ENCODE measurements around the gene CGNL1.

The CGNL1 gene

DNA sequence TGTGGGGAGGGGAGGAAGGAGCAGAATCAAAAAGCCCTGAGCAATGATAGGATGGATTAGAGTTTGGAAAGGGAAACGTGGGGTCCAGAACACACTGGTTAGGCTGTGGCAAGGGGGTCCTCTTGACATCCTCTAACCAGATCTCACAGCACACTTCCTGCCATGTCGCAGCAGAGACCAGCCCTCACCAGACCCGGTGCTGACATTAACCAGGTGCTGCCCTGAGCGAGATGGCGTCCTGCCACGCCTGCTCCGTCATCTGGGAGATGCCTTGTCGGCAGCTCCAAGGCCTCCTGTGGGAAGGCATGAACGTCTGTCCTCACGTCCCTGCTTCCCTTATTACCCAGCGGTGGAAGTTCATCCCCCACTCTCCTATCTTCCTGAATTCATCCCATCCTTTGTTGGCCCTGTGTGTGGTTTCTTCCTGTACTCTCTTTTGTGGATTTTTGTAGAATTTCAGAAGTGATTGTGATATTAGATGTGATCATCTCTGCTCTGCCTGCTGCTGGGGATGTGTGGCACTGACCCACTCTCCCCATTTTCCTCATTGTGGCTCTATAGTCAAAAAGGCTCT lies 186.0 kb downstream of the CGNL1 start:
- H3K4me1 ChIP-seq (ENCODE audit: control insufficient read depth in 2 of 2, insufficient read depth in 1 of 2, low read depth in 1 of 2, low read length in 2 of 2) = no peaks in the 10 kb centered on the region
- DNase-seq (ENCODE audit: low spot score) = no peak
- no peak overlapping the region for H2BK5ac ChIP-seq (ENCODE audit: low read length)
- no peak overlapping the region for H2AK5ac ChIP-seq (ENCODE audit: low read depth, low read length)
- H3K36me3 ChIP-seq (replicated peaks in 1 of 2; ENCODE audit: control insufficient read depth in 2 of 2, insufficient read depth in 2 of 2, low read length in 2 of 2) = no peaks in the 10 kb centered on the region
- no peak overlapping the region for H3K4me3 ChIP-seq (ENCODE audit: low read length in 2 of 2)
- no peak overlapping the region for H3K9ac ChIP-seq (ENCODE audit: low read depth, low read length, poor library complexity)
- H3K4me2 ChIP-seq (ENCODE audit: insufficient read depth, low read length, poor library complexity, severe bottlenecking) = no peak overlapping the region
- H4K8ac ChIP-seq (ENCODE audit: low read depth, low read length) = no peak overlapping the region
- no peak overlapping the region for H4K91ac ChIP-seq (ENCODE audit: low read depth, low read length, poor library complexity)
- H3K23ac ChIP-seq (ENCODE audit: low read depth, low read length, poor library complexity) = peak overlapping the region; percentile 83
- peaks cover 0 to 10% (median 0%) of the 10 kb centered on the region in 3 experiments for H3K27me3 ChIP-seq (ENCODE audit: control insufficient read depth in 3 of 3, insufficient read depth in 3 of 3, low read depth in 1 of 3, low read length in 3 of 3)
- no peak overlapping the region for H3K27ac ChIP-seq (replicated peaks; ENCODE audit: low read length)
- H2BK12ac ChIP-seq (ENCODE audit: low read length) = no peak overlapping the region
- WGBS, 2 donors (ENCODE audit: extremely low coverage in 2 of 2, insufficient read length in 2 of 2, insufficient replicate concordance in 1 of 2) = no CpG with 5 or more reads among the region's 11 CpGs
- H2AFZ ChIP-seq (ENCODE audit: low read length) = no peak overlapping the region
- no peaks in the 10 kb centered on the region for H3K9me3 ChIP-seq (replicated peaks in 1 of 2; ENCODE audit: control insufficient read depth in 2 of 2, insufficient read depth in 1 of 2, low read depth in 1 of 2, low read length in 2 of 2)
- no peak overlapping the region for H2BK15ac ChIP-seq (ENCODE audit: low read length)
- peak overlapping the region; percentile 75 for H2BK120ac ChIP-seq (ENCODE audit: low read depth, low read length)
- no peaks in the 10 kb centered on the region for H3K79me1 ChIP-seq (ENCODE audit: low read depth, low read length)
- H3K14ac ChIP-seq (ENCODE audit: low read length) = no peak overlapping the region
- peak overlapping the region; percentile 59 for H3K18ac ChIP-seq (ENCODE audit: low read length)
- no peak overlapping the region for H3K4ac ChIP-seq (ENCODE audit: low read length)

DNA sequence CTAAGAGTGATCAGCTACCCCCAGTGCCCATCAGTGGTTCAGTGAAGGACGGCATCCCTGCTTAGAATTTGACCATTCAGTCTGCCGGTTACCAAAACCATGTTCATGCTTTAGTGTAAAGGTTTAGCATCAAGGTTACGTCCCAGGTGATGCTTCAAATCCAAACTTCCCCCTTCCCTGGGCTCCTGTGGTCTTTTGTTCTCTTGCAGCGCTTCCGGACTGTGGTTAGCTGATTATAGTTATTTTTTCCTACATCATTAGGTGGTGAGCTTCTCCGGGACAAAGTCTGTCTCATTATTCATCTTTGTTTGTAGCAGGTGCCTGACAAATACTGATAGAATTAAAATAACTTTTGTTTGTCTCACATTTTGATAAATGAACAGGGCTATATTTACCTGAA lies 187.1 kb downstream of the CGNL1 start:
- H2BK12ac ChIP-seq (ENCODE audit: low read length) = no peak overlapping the region
- H3K4me3 ChIP-seq (ENCODE audit: low read length in 2 of 2) = no peak overlapping the region
- no peak overlapping the region for H2AFZ ChIP-seq (ENCODE audit: low read length)
- H3K36me3 ChIP-seq (replicated peaks in 1 of 2; ENCODE audit: control insufficient read depth in 2 of 2, insufficient read depth in 2 of 2, low read length in 2 of 2) = no peaks in the 10 kb centered on the region
- H3K27ac ChIP-seq (replicated peaks; ENCODE audit: low read length) = no peak overlapping the region
- no peak overlapping the region for H2BK120ac ChIP-seq (ENCODE audit: low read depth, low read length)
- no peak overlapping the region for H2AK5ac ChIP-seq (ENCODE audit: low read depth, low read length)
- H3K4ac ChIP-seq (ENCODE audit: low read length) = no peak overlapping the region
- H3K9ac ChIP-seq (ENCODE audit: low read depth, low read length, poor library complexity) = no peak overlapping the region
- H4K91ac ChIP-seq (ENCODE audit: low read depth, low read length, poor library complexity) = no peak overlapping the region
- H3K79me1 ChIP-seq (ENCODE audit: low read depth, low read length) = no peaks in the 10 kb centered on the region
- no peak overlapping the region for H4K8ac ChIP-seq (ENCODE audit: low read depth, low read length)
- no peaks in the 10 kb centered on the region for H3K4me1 ChIP-seq (ENCODE audit: control insufficient read depth in 2 of 2, insufficient read depth in 1 of 2, low read depth in 1 of 2, low read length in 2 of 2)
- no CpG with 5 or more reads among the region's 6 CpGs for WGBS, 2 donors (ENCODE audit: extremely low coverage in 2 of 2, insufficient read length in 2 of 2, insufficient replicate concordance in 1 of 2)
- no peak for DNase-seq (ENCODE audit: low spot score)
- no peak overlapping the region for H3K18ac ChIP-seq (ENCODE audit: low read length)
- H3K14ac ChIP-seq (ENCODE audit: low read length) = no peak overlapping the region
- no peak overlapping the region for H3K4me2 ChIP-seq (ENCODE audit: insufficient read depth, low read length, poor library complexity, severe bottlenecking)
- H2BK15ac ChIP-seq (ENCODE audit: low read length) = no peak overlapping the region
- no peak overlapping the region for H3K23ac ChIP-seq (ENCODE audit: low read depth, low read length, poor library complexity)
- peaks cover 0 to 10% (median 0%) of the 10 kb centered on the region in 3 experiments for H3K27me3 ChIP-seq (ENCODE audit: control insufficient read depth in 3 of 3, insufficient read depth in 3 of 3, low read depth in 1 of 3, low read length in 3 of 3)
- H3K9me3 ChIP-seq (replicated peaks in 1 of 2; ENCODE audit: control insufficient read depth in 2 of 2, insufficient read depth in 1 of 2, low read depth in 1 of 2, low read length in 2 of 2) = no peaks in the 10 kb centered on the region
- H2BK5ac ChIP-seq (ENCODE audit: low read length) = no peak overlapping the region

DNA sequence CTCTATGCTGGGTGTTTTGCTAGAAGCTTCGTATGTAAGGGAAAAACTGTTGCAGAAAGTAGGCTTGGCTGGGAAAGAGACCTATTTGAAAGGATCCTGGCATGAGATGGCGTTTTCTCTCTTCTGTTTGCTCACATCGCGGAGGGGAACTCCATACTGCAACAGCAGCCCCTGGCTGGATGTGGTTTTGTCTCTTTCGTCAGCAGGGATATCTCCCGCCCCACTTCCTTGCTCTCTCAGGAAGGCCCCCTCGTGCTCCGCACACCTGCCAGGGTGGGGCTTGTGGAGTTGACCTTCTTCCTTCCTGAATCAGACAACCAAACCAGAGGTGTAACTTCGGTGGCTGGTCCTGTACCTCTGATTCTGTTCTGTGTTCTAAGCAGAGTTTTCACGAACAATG lies 189.0 kb downstream of the CGNL1 start:
- Histone ChIP-seq H3K36me3 (replicated peaks in 1 of 2; ENCODE audit: control insufficient read depth in 2 of 2, insufficient read depth in 2 of 2, low read length in 2 of 2) (no peaks in the 10 kb centered on the region), H2AK5ac (ENCODE audit: low read depth, low read length) (no peak overlapping the region), H2AFZ (ENCODE audit: low read length) (peak overlapping the region; percentile 20), H2BK5ac (ENCODE audit: low read length) (no peak overlapping the region), H4K8ac (ENCODE audit: low read depth, low read length) (no peak overlapping the region), H3K18ac (ENCODE audit: low read length) (no peak overlapping the region), H2BK12ac (ENCODE audit: low read length) (no peak overlapping the region), H3K4me1 (ENCODE audit: control insufficient read depth in 2 of 2, insufficient read depth in 1 of 2, low read depth in 1 of 2, low read length in 2 of 2) (no peaks in the 10 kb centered on the region), H3K27me3 (ENCODE audit: control insufficient read depth in 3 of 3, insufficient read depth in 3 of 3, low read depth in 1 of 3, low read length in 3 of 3) (peaks cover 0 to 12% (median 0%) of the 10 kb centered on the region in 3 experiments), H3K79me1 (ENCODE audit: low read depth, low read length) (no peaks in the 10 kb centered on the region), H2BK15ac (ENCODE audit: low read length) (no peak overlapping the region), H4K91ac (ENCODE audit: low read depth, low read length, poor library complexity) (no peak overlapping the region), H3K27ac (replicated peaks; ENCODE audit: low read length) (no peak overlapping the region), H3K9ac (ENCODE audit: low read depth, low read length, poor library complexity) (no peak overlapping the region), H3K14ac (ENCODE audit: low read length) (no peak overlapping the region), H2BK120ac (ENCODE audit: low read depth, low read length) (no peak overlapping the region), H3K9me3 (replicated peaks in 1 of 2; ENCODE audit: control insufficient read depth in 2 of 2, insufficient read depth in 1 of 2, low read depth in 1 of 2, low read length in 2 of 2) (no peaks in the 10 kb centered on the region), H3K23ac (ENCODE audit: low read depth, low read length, poor library complexity) (no peak overlapping the region), H3K4me3 (ENCODE audit: low read length in 2 of 2) (no peak overlapping the region), H3K4me2 (ENCODE audit: insufficient read depth, low read length, poor library complexity, severe bottlenecking) (no peak overlapping the region), H3K4ac (ENCODE audit: low read length) (no peak overlapping the region)
- no peak for DNase-seq (ENCODE audit: low spot score)
- WGBS, 2 donors (ENCODE audit: extremely low coverage in 2 of 2, insufficient read length in 2 of 2, insufficient replicate concordance in 1 of 2) = no CpG with 5 or more reads among the region's 10 CpGs

DNA sequence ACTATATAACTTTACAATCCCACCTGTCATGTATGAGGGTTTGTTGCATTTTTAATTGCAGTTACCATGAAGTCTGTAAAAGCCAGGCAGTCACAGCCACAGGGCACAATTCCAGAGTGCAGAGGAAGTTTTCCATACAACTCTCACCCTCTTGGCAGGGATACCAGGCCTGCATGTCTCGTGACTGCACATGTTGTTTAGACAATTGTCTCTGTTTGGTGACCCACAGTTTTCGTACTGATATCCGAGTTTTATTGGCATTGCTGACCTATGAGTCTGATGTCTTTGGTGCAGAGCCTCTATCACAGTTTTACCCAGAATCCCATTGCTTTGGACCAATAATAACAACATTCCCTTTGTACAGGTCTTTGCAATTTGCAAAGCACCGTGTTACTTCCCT lies 190.5 kb downstream of the CGNL1 start:
- H2BK12ac ChIP-seq (ENCODE audit: low read length) = no peak overlapping the region
- H3K4me3 ChIP-seq (ENCODE audit: low read length in 2 of 2) = no peak overlapping the region
- no peaks in the 10 kb centered on the region for H3K9me3 ChIP-seq (replicated peaks in 1 of 2; ENCODE audit: control insufficient read depth in 2 of 2, insufficient read depth in 1 of 2, low read depth in 1 of 2, low read length in 2 of 2)
- H3K27me3 ChIP-seq (ENCODE audit: control insufficient read depth in 3 of 3, insufficient read depth in 3 of 3, low read depth in 1 of 3, low read length in 3 of 3) = peaks cover 0 to 16% (median 0%) of the 10 kb centered on the region in 3 experiments
- no peak overlapping the region for H3K23ac ChIP-seq (ENCODE audit: low read depth, low read length, poor library complexity)
- no peak overlapping the region for H3K27ac ChIP-seq (replicated peaks; ENCODE audit: low read length)
- H2AK5ac ChIP-seq (ENCODE audit: low read depth, low read length) = no peak overlapping the region
- no peak overlapping the region for H4K91ac ChIP-seq (ENCODE audit: low read depth, low read length, poor library complexity)
- no peak overlapping the region for H2BK5ac ChIP-seq (ENCODE audit: low read length)
- WGBS, 2 donors (ENCODE audit: extremely low coverage in 2 of 2, insufficient read length in 2 of 2, insufficient replicate concordance in 1 of 2) = no CpG with 5 or more reads among the region's 4 CpGs
- no peak overlapping the region for H3K4me2 ChIP-seq (ENCODE audit: insufficient read depth, low read length, poor library complexity, severe bottlenecking)
- H3K79me1 ChIP-seq (ENCODE audit: low read depth, low read length) = no peaks in the 10 kb centered on the region
- no peak overlapping the region for H3K4ac ChIP-seq (ENCODE audit: low read length)
- no peaks in the 10 kb centered on the region for H3K36me3 ChIP-seq (replicated peaks in 1 of 2; ENCODE audit: control insufficient read depth in 2 of 2, insufficient read depth in 2 of 2, low read length in 2 of 2)
- peak overlapping the region; percentile 56 for H3K18ac ChIP-seq (ENCODE audit: low read length)
- H2BK120ac ChIP-seq (ENCODE audit: low read depth, low read length) = no peak overlapping the region
- H3K9ac ChIP-seq (ENCODE audit: low read depth, low read length, poor library complexity) = no peak overlapping the region
- DNase-seq (ENCODE audit: low spot score) = no peak
- no peaks in the 10 kb centered on the region for H3K4me1 ChIP-seq (ENCODE audit: control insufficient read depth in 2 of 2, insufficient read depth in 1 of 2, low read depth in 1 of 2, low read length in 2 of 2)
- H4K8ac ChIP-seq (ENCODE audit: low read depth, low read length) = peak overlapping the region; percentile 32
- no peak overlapping the region for H2BK15ac ChIP-seq (ENCODE audit: low read length)
- peak overlapping the region; percentile 17 for H3K14ac ChIP-seq (ENCODE audit: low read length)
- no peak overlapping the region for H2AFZ ChIP-seq (ENCODE audit: low read length)
